B cell (primary cell): Measurements from ENCODE around the gene CYFIP2. TPM values are rescaled to one million over a fixed set of nuclear protein-coding genes. Genes with fewer than 3 reads are reported as not detected.
"Not testable (repeated sequence)": the region's sequence is repeated elsewhere in the genome, so short reads cannot be mapped to it uniquely, and the experiment has no call there.

Experiments used
- ATAC-seq: fragments of 200-7000 bp; cut with Tn5 transposase; one replicate; pipeline ENCODE4 v1.10.0; 2021; ENCODE audit warnings: low read depth, mild to moderate bottlenecking, moderate number of reproducible peaks, moderate library complexity
- CTCF ChIA-PET: fragments of 350-600 bp; sonication (Branson Sonifier 250); formaldehyde crosslinking; loops from one replicate; lab custom pipeline; 2021; ENCODE audit warnings: antibody characterized with exemption, inconsistent platforms; lab: Charles Lee
- POLR2A ChIA-PET: fragments of 350-600 bp; sonication (Branson Sonifier 250); formaldehyde crosslinking; loops from one replicate; lab custom pipeline; 2021; ENCODE audit warnings: antibody characterized with exemption; lab: Charles Lee
- DNase-seq: peaks from one replicate; pipeline ENCODE4 v3.0.0; 2013
- H2AFZ ChIP-seq: 2 replicates; pipeline ENCODE4 v1.6.1; 2012; ENCODE audit warnings: mild to moderate bottlenecking, low read depth, low read length; ENCODE audit not compliant: insufficient read depth, poor library complexity, severe bottlenecking
- H3K27ac ChIP-seq, 2 donors: 1 replicate in 1 of 2; 2 replicates in 1 of 2; pipeline ENCODE4 v1.5.1; 2012 to 2013; ENCODE audit warnings: low read length in 2 of 2, mild to moderate bottlenecking in 2 of 2, moderate library complexity in 1 of 2
- H3K27me3 ChIP-seq, 4 experiments: fragments of 200-600 bp in 1 of 4; sonication (generic) in 1 of 4; replicated peaks in 1 of 4; 1 replicate in 2 of 4; 2 replicates in 2 of 4; pipeline versions ENCODE4 v1.6.1 to v1.7.0; 2013 to 2016; ENCODE audit warnings: low read length in 3 of 4, mild to moderate bottlenecking in 2 of 4, mixed read lengths in 1 of 4, moderate library complexity in 1 of 4; ENCODE audit not compliant: insufficient read depth in 4 of 4, control insufficient read depth in 3 of 4; ENCODE audit errors: control extremely low read depth in 1 of 4
- H3K36me3 ChIP-seq, 2 experiments: replicated peaks in 1 of 2; 1 replicate in 1 of 2; 2 replicates in 1 of 2; pipeline versions ENCODE4 v1.6.1 to v1.7.1; 2013; ENCODE audit warnings: low read length in 1 of 2; ENCODE audit not compliant: insufficient read depth in 2 of 2, control insufficient read depth in 1 of 2; ENCODE audit errors: control extremely low read depth in 1 of 2, extremely low read depth in 1 of 2
- H3K4me1 ChIP-seq, 2 donors: fragments of 200-600 bp in 1 of 2; sonication (generic) in 1 of 2; 1 replicate in 1 of 2; 2 replicates in 1 of 2; pipeline versions ENCODE4 v1.5.1 to v1.6.1; 2013 to 2017; ENCODE audit warnings: low read length in 2 of 2; ENCODE audit not compliant: control insufficient read depth in 2 of 2, insufficient read depth in 2 of 2
- H3K4me2 ChIP-seq: replicated peaks from 2 replicates; pipeline ENCODE3; 2012; ENCODE audit warnings: mild to moderate bottlenecking, low read depth, low read length; ENCODE audit not compliant: poor library complexity, severe bottlenecking
- H3K4me3 ChIP-seq, 5 experiments: fragments of 200-600 bp in 1 of 5; sonication (generic) in 1 of 5; 1 replicate in 3 of 5; 2 replicates in 2 of 5; pipeline versions ENCODE4 v1.5.1 to v1.7.0; 2011 to 2016; ENCODE audit warnings: low read length in 4 of 5, mild to moderate bottlenecking in 4 of 5, low read depth in 2 of 5, control low read depth in 1 of 5, moderate library complexity in 1 of 5; ENCODE audit not compliant: insufficient read depth in 1 of 5; ENCODE audit errors: control extremely low read depth in 1 of 5, extremely low read depth in 1 of 5
- H3K79me2 ChIP-seq: fragments of 200-600 bp; sonication (generic); one replicate; pipeline ENCODE4 v1.6.0; 2016; ENCODE audit warnings: low read length; ENCODE audit not compliant: control insufficient read depth, insufficient read depth
- H3K9ac ChIP-seq: fragments of 200-600 bp; sonication (generic); 2 replicates; pipeline ENCODE4 v1.6.1; 2017; ENCODE audit warnings: mild to moderate bottlenecking, low read length, moderate library complexity
- H3K9me3 ChIP-seq, 3 donors: one replicate each; pipeline versions ENCODE4 v1.6.1 to v1.7.1; 2013; ENCODE audit warnings: low read length in 2 of 3; ENCODE audit not compliant: control insufficient read depth in 2 of 3, insufficient read depth in 1 of 3; ENCODE audit errors: control extremely low read depth in 1 of 3
- H4K20me1 ChIP-seq: 2 replicates; pipeline ENCODE4 v1.6.0; 2012; ENCODE audit warnings: mild to moderate bottlenecking, low read length; ENCODE audit not compliant: insufficient read depth, control insufficient read depth, poor library complexity, severe bottlenecking
- H3K27ac Mint-ChIP-seq: one replicate; pipeline ENCODE4 v1.8.0; 2021; ENCODE audit warnings: mixed read lengths
- H3K27me3 Mint-ChIP-seq: one replicate; pipeline ENCODE4 v1.8.0; 2021; ENCODE audit warnings: mixed read lengths
- H3K4me1 Mint-ChIP-seq: one replicate; pipeline ENCODE4 v1.8.0; 2021; ENCODE audit warnings: mixed read lengths
- H3K4me3 Mint-ChIP-seq: one replicate; pipeline ENCODE4 v1.8.0; 2021; ENCODE audit warnings: mixed read lengths
- H3K9me3 Mint-ChIP-seq: one replicate; pipeline ENCODE4 v1.8.0; 2022; ENCODE audit warnings: mixed read lengths; ENCODE audit not compliant: insufficient read depth
- EZH2 ChIP-seq: IDR thresholded peaks from 2 replicates; pipeline ENCODE4 v1.6.1; 2012; ENCODE audit warnings: borderline replicate concordance, low read depth, mild to moderate bottlenecking, moderate library complexity, low read length; ENCODE audit not compliant: insufficient read depth, poor library complexity, severe bottlenecking
- WGBS: methylation state at CpG from one replicate; pipeline ENCODE4 v1.1.5; 2013; ENCODE audit warnings: missing lambda C conversion rate; ENCODE audit not compliant: insufficient coverage; 5-methylcytosine and 5-hydroxymethylcytosine counted together
- intact Hi-C: fragments of 100-400 bp; cut with micrococcal nuclease; formaldehyde crosslinking; loops from one replicate; pipeline ENCODE4 v1.10.0; 2022
- polyA plus RNA-seq: library from polyadenylated mRNA; depleted of rRNA; stranded (reverse); fragments of >200 nt; gene quantifications from 2 replicates; pipeline ENCODE4 v1.2.3, GENCODE V29; 2012
- total RNA-seq, 2 donors: library from RNA; stranded (reverse); fragments of 120-200 nt in 1 of 2; gene quantifications; 1 replicate in 1 of 2; 2 replicates in 1 of 2; pipeline versions ENCODE4 v1.2.3 to v1.2.4, GENCODE V29; 2013 to 2022
- TF ChIP-seq, protein P1 (sequence below): fragments of 200-600 bp; IDR thresholded peaks from one replicate; pipeline ENCODE4 v1.8.0; 2022; ENCODE audit warnings: antibody characterized with exemption, mild to moderate bottlenecking

Gene CYFIP2
- total and polyA plus RNA-seq, 2 donors (not counting 1 experiment from before 2014, with no cell fraction given), result 231 to 663 TPM

DNA sequence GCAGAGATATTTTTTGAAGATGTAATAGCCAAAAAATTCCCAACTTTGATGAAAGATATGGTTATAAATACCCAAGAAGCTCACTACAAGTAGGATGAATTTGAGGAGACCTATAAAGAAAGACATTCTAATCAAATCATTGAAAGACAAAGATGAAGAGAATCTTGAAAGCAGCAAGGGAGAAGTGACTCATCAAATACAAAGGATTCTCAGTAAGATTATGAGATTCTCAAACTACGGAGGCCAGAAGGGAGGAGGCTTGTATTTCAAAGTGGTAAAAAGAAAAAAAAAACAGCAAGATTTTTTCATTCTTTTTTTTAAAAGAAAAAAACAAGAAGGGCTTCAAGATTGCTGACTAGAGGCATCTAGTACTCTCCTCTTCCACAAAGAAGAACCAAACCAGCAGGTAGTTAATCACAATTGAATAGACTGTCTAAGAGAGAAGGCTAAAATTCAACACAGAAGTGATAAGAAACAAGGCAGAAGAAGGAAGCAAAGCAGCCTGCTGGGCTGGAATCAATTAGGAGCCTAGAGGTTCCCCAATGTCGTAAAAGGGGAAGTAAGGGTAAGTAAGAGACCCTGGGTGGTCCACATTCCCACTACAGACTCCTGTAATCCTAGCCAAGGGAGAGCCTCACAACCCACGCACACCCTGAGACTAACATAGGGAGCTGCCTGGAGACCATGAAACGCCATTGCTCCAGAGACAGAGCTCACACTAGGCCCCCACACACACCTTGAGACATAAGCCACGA lies 135.0 kb downstream of the CYFIP2 start:
- Histone ChIP-seq H3K79me2 (no peaks in the 10 kb centered on the region), H3K4me3 (no peak overlapping the region), H3K27me3 (no peaks in the 10 kb centered on the region), H3K4me1 (peaks cover 4 to 6% of the 10 kb centered on the region in 2 donors), H3K9me3 (peaks cover 5 to 20% (median 16%) of the 10 kb centered on the region in 3 donors), H3K4me2 (no peak overlapping the region), H4K20me1 (no peaks in the 10 kb centered on the region), H3K36me3 (no peaks in the 10 kb centered on the region), H3K27ac (no peak overlapping the region), H3K9ac (no peak overlapping the region), H2AFZ (no peak overlapping the region)
- H3K27ac Mint-ChIP-seq, result no peak overlapping the region
- ATAC-seq, result no peak
- peaks cover 10% of the 10 kb centered on the region for H3K4me1 Mint-ChIP-seq
- no peak for TF ChIP-seq EZH2
- TF ChIP-seq, protein P1, sequence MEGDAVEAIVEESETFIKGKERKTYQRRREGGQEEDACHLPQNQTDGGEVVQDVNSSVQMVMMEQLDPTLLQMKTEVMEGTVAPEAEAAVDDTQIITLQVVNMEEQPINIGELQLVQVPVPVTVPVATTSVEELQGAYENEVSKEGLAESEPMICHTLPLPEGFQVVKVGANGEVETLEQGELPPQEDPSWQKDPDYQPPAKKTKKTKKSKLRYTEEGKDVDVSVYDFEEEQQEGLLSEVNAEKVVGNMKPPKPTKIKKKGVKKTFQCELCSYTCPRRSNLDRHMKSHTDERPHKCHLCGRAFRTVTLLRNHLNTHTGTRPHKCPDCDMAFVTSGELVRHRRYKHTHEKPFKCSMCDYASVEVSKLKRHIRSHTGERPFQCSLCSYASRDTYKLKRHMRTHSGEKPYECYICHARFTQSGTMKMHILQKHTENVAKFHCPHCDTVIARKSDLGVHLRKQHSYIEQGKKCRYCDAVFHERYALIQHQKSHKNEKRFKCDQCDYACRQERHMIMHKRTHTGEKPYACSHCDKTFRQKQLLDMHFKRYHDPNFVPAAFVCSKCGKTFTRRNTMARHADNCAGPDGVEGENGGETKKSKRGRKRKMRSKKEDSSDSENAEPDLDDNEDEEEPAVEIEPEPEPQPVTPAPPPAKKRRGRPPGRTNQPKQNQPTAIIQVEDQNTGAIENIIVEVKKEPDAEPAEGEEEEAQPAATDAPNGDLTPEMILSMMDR, result no peak
- POLR2A ChIA-PET, result no interaction called here
- H3K27me3 Mint-ChIP-seq, result no peaks in the 10 kb centered on the region
- no peak overlapping the region for H3K4me3 Mint-ChIP-seq
- 94% methylated on average over 2 of the region's 5 CpGs for WGBS
- H3K9me3 Mint-ChIP-seq, result peaks cover 15% of the 10 kb centered on the region
- intact Hi-C loops, result no loop called here
- CTCF ChIA-PET, result no interaction called here
- DNase-seq, result no peak

DNA sequence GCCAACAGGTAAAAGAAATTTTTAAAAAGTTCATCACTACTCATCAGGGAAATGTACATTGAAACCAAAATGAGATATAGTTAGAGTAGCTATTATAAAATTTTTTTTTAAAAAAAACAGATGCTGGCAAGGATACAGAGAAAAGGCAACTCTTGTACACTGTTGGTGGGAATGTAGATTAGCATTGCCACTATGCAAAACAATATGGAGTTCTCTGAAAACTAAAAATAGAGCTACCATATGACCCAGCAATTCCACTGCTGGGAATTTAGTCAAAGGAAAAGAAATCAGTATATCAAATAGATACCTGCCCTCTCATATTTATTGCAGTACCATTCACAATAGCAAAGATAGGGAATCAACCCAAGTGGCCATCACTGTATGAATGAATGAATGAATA lies 149.9 kb downstream of the CYFIP2 start:
- Histone ChIP-seq H3K4me1 (no peaks in the 10 kb centered on the region), H3K27ac (no peak overlapping the region), H3K9me3 (peaks cover 0 to 10% (median 0%) of the 10 kb centered on the region in 3 donors), H3K79me2 (no peaks in the 10 kb centered on the region), H3K4me3 (no peak overlapping the region), H3K4me2 (no peak overlapping the region), H3K9ac (no peak overlapping the region), H4K20me1 (no peaks in the 10 kb centered on the region), H2AFZ (no peak overlapping the region), H3K36me3 (no peaks in the 10 kb centered on the region), H3K27me3 (no peaks in the 10 kb centered on the region)
- TF ChIP-seq, protein P1, result no peak
- TF ChIP-seq EZH2, result no peak
- H3K9me3 Mint-ChIP-seq, result no peaks in the 10 kb centered on the region
- intact Hi-C loops, result no loop called here
- CTCF ChIA-PET, result no interaction called here
- H3K4me1 Mint-ChIP-seq, result no peaks in the 10 kb centered on the region
- ATAC-seq (no peak), DNase-seq (no peak)
- H3K27ac Mint-ChIP-seq, result no peak overlapping the region
- no peak overlapping the region for H3K4me3 Mint-ChIP-seq
- H3K27me3 Mint-ChIP-seq, result no peaks in the 10 kb centered on the region
- POLR2A ChIA-PET, result no interaction called here

DNA sequence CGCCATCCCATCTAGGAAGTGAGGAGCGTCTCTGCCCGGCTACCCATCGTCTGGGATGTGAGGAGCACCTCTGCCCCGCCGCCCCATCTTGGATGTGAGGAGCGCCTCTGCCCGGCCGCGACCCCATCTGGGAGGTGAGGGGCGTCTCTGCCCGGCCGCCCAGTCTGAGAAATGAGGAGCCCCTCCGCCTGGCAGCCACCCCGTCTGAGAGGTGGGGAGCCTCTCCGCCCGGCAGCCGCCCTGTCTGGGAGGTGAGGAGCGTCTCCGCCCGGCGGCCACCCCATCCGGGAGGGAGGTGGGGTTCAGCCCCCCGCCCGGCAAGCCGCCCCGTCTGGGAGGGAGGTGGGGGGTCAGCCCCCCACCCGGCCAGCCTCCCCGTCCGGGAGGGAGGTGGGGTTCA lies 153.6 kb downstream of the CYFIP2 start:
- H3K4me1 ChIP-seq, H3K36me3 ChIP-seq, H3K27ac Mint-ChIP-seq, H3K27me3 ChIP-seq, H3K79me2 ChIP-seq, H3K4me3 ChIP-seq, CTCF ChIA-PET, H3K4me1 Mint-ChIP-seq, intact Hi-C loops, H3K4me2 ChIP-seq, DNase-seq, H2AFZ ChIP-seq, H3K9ac ChIP-seq, H3K27ac ChIP-seq, H3K27me3 Mint-ChIP-seq, H3K9me3 Mint-ChIP-seq, POLR2A ChIA-PET, H4K20me1 ChIP-seq, H3K4me3 Mint-ChIP-seq, ATAC-seq: not testable (repeated sequence)
- WGBS, result 98% methylated on average over 22 of the region's 30 CpGs
- peaks cover 0 to 13% (median 0%) of the 10 kb centered on the region in 3 donors for H3K9me3 ChIP-seq
